Measurements from ENCODE around the gene CRABP2. TPM values are rescaled to one million over a fixed set of nuclear protein-coding genes. Genes with fewer than 3 reads are reported as not detected.

CRABP2 gene
- total RNA-seq, 1 experiment from 2014 or later, result 1.1 TPM

DNA sequence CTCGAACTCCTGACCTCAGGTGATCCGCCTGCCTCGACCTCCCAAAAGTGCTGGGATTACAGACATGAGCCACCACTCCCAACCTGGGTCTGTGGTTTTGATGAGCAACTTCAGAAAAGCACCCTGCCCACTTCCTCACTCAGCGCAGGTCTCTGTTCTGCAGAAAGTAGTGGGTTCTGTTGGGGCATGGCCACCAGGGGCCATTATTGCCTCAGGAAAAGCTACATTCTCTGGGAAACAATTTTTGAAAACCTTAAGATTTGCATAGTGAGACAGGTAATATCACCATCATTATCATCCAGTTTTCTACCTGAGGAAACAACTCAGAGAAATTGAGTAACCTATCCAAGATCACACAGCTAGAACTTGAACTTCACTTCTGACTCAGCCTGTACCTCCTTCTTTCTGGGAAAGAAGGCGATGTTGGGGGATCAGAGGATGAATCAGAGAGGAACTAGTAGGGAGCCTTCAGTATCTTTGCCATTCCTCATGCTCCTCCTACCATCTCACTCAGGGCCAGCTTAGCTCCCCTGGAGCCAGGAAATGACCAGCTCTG is 21.1 kb downstream of the CRABP2 start:
- Histone ChIP-seq H3K4me1 (ENCODE audit: insufficient read depth, low read length, poor library complexity, severe bottlenecking) (no peaks in the 10 kb centered on the region), H3K36me3 (ENCODE audit: insufficient read depth, low read length, poor library complexity, severe bottlenecking) (no peaks in the 10 kb centered on the region), H3K27me3 (replicated peaks; ENCODE audit: insufficient read depth, low read depth, low read length, poor library complexity) (peaks cover 36% of the 10 kb centered on the region), H3K27ac (ENCODE audit: low read depth, low read length, poor library complexity, severe bottlenecking) (no peak overlapping the region), H3K4me3 (ENCODE audit: low read depth, low read length, poor library complexity, severe bottlenecking) (no peak overlapping the region), H3K9me3 (ENCODE audit: low read depth, low read length, poor library complexity, severe bottlenecking) (no peaks in the 10 kb centered on the region)
- ChIA-PET POLR2A (ENCODE audit: low non-redundant PET) (interaction anchor here (0.7 kb wide), 1 partner anchor 50 kb away, joined by 11 read pairs; no protein-coding TSS in a partner anchor), CTCF (interaction anchor here (1.1 kb wide), 1 partner anchor 22 kb away, joined by 3 read pairs; the partner anchor contains the start of gene CRABP2)
- intact Hi-C loops (cut with micrococcal nuclease; ENCODE audit: unreplicated experiment), result loop anchor here (10.0 kb wide), 1 partner anchor 240 kb away; the partner anchor contains the start of gene LRRC71
- no peak for TF ChIP-seq EZH2 (IDR thresholded peaks at IDR 0.05; ENCODE audit: borderline replicate concordance, low read depth, low read length, poor library complexity, severe bottlenecking)
- TF ChIP-seq, protein P1, sequence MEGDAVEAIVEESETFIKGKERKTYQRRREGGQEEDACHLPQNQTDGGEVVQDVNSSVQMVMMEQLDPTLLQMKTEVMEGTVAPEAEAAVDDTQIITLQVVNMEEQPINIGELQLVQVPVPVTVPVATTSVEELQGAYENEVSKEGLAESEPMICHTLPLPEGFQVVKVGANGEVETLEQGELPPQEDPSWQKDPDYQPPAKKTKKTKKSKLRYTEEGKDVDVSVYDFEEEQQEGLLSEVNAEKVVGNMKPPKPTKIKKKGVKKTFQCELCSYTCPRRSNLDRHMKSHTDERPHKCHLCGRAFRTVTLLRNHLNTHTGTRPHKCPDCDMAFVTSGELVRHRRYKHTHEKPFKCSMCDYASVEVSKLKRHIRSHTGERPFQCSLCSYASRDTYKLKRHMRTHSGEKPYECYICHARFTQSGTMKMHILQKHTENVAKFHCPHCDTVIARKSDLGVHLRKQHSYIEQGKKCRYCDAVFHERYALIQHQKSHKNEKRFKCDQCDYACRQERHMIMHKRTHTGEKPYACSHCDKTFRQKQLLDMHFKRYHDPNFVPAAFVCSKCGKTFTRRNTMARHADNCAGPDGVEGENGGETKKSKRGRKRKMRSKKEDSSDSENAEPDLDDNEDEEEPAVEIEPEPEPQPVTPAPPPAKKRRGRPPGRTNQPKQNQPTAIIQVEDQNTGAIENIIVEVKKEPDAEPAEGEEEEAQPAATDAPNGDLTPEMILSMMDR (conservative IDR thresholded peaks at IDR 0.05; ENCODE audit: low read depth, low read length), result no peak
- no TSS peak for BruUV-seq (replicated peaks)
- DNase-seq (ENCODE audit: low spot score), result no peak

DNA sequence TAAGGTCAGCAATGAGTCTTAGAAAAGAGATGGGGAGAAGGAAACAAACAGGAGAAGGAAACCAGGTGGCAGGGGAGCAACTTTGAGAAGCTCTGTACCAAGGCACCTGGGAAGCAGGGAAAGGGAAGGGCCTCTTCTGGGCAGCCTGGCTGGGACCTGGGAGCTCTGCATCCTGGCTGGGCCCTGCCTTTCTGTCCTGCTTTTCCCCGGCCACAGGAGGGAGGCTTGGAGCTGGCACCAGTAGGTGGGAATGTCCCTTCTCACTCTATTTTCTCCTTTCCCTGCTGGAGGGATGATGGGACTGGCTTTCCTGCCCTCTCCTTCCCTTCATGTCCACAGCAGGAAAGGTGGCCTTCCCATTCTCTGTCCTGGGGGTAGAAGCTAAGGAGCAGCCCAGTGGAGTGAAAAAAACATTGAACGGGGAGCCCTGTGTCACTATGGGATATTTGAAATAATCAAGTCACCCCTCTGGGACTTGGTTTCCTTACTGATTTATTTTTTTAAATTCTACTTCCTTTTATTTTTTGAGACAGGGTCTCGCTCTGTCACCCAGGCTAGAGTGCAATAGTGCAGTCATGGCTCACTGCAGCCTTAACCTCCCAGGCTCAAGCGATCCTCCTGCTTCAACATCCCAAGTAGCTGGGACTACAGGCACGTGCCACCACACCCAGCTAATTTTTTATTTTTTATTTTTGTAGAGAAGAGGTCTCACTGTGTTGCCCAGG is 23.1 kb downstream of the CRABP2 start:
- Histone ChIP-seq H3K36me3 (ENCODE audit: insufficient read depth, low read length, poor library complexity, severe bottlenecking) (no peaks in the 10 kb centered on the region), H3K9me3 (ENCODE audit: low read depth, low read length, poor library complexity, severe bottlenecking) (no peaks in the 10 kb centered on the region), H3K4me1 (ENCODE audit: insufficient read depth, low read length, poor library complexity, severe bottlenecking) (peaks cover 6% of the 10 kb centered on the region), H3K4me3 (ENCODE audit: low read depth, low read length, poor library complexity, severe bottlenecking) (no peak overlapping the region), H3K27ac (ENCODE audit: low read depth, low read length, poor library complexity, severe bottlenecking) (no peak overlapping the region), H3K27me3 (replicated peaks; ENCODE audit: insufficient read depth, low read depth, low read length, poor library complexity) (peaks cover 53% of the 10 kb centered on the region)
- DNase-seq (ENCODE audit: low spot score), result no peak
- intact Hi-C loops (cut with micrococcal nuclease; ENCODE audit: unreplicated experiment), result loop anchor here (10.0 kb wide), 1 partner anchor 242 kb away; the partner anchor contains the start of gene LRRC71
- ChIA-PET CTCF (no interaction called here), POLR2A (ENCODE audit: low non-redundant PET) (no interaction called here)
- BruUV-seq (replicated peaks), result no TSS peak
- no peak for TF ChIP-seq EZH2 (IDR thresholded peaks at IDR 0.05; ENCODE audit: borderline replicate concordance, low read depth, low read length, poor library complexity, severe bottlenecking)
- TF ChIP-seq, protein P1 (conservative IDR thresholded peaks at IDR 0.05; ENCODE audit: low read depth, low read length), result no peak

DNA sequence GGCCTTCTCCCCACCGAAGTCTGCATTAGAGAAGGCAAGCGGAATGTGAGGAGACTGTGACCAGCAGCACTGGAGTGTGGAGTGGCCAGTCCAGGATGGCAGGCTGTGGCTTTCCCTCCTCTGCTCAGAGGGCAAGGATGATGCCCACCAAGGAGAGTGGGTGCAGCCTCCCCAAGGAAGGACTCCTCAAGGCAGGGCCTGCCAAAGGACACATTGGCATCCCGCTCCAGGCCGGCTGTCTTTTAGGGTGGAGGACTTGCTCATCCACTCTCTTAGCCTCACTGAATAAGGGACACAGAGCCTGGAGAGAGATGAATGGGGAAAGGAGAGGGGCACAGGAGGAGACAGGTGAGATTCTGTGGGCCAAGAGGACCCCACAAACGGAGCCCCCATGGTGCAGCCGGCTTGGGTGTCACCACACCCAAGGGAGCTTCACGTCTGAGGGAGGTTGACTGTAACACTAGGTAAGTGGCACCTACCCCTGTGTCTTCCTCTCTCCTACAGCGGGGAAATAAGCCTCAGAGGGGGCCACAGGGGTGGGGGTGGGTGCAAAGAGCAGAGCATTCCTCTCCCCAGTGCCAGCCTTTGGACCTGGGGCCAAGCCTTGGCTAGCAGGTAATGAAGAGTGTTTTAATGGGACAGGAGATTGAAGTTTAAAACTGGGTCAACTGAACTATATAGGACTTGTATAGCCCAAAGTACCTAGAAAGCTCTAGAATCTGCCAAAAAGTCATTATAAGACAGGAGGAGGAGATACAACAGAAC is 24.0 kb downstream of the CRABP2 start:
- ChIA-PET POLR2A (ENCODE audit: low non-redundant PET) (no interaction called here), CTCF (no interaction called here)
- no peak for DNase-seq (ENCODE audit: low spot score)
- H3K9me3 ChIP-seq (ENCODE audit: low read depth, low read length, poor library complexity, severe bottlenecking), result no peaks in the 10 kb centered on the region
- no peak for TF ChIP-seq EZH2 (IDR thresholded peaks at IDR 0.05; ENCODE audit: borderline replicate concordance, low read depth, low read length, poor library complexity, severe bottlenecking)
- TF ChIP-seq, protein P1 (conservative IDR thresholded peaks at IDR 0.05; ENCODE audit: low read depth, low read length), result no peak
- BruUV-seq (replicated peaks), result no TSS peak
- H3K27ac ChIP-seq (ENCODE audit: low read depth, low read length, poor library complexity, severe bottlenecking), result no peak overlapping the region
- peaks cover 63% of the 10 kb centered on the region for H3K27me3 ChIP-seq (replicated peaks; ENCODE audit: insufficient read depth, low read depth, low read length, poor library complexity)
- no peak overlapping the region for H3K4me3 ChIP-seq (ENCODE audit: low read depth, low read length, poor library complexity, severe bottlenecking)
- intact Hi-C loops (cut with micrococcal nuclease; ENCODE audit: unreplicated experiment), result loop anchor here (10.0 kb wide), 1 partner anchor 243 kb away; the partner anchor contains the start of gene LRRC71
- no peaks in the 10 kb centered on the region for H3K36me3 ChIP-seq (ENCODE audit: insufficient read depth, low read length, poor library complexity, severe bottlenecking)
- peaks cover 13% of the 10 kb centered on the region for H3K4me1 ChIP-seq (ENCODE audit: insufficient read depth, low read length, poor library complexity, severe bottlenecking)

All from A673 (cell line).